Superior temporal gyrus (tissue), 1 donor: ENCODE measurements around the gene TAPBP.
A peak's percentile ranks its signal among the peaks of the same experiment; 100 is the strongest.
"Not testable (repeated sequence)": the region's sequence is repeated elsewhere in the genome, so short reads cannot be mapped to it uniquely, and the experiment has no call there.

Source experiments
- DNase-seq: peaks from one replicate; pipeline ENCODE4 v3.0.0-alpha.2; 2016; ENCODE audit errors: extremely low spot score

TAPBP gene

GRCh38 chr6:33297956-33298772 lies 15.7 kb downstream of the TAPBP start:
- DNase-seq = no peak

- no peak for DNase-seq
These were observed 16.4 kb downstream of the TAPBP start for GRCh38 chr6:33297406-33297955.

GRCh38 chr6:33296797-33297405 lies 17.0 kb downstream of the TAPBP start:
- DNase-seq = no peak

GRCh38 chr6:33295621-33296369 lies 18.1 kb downstream of the TAPBP start:
- DNase-seq = no peak

- DNase-seq = no peak
These were observed 19.6 kb downstream of the TAPBP start for GRCh38 chr6:33294086-33294823.

GRCh38 chr6:33292996-33293682 lies 20.7 kb downstream of the TAPBP start:
- DNase-seq = no peak

GRCh38 chr6:33290459-33290858 lies 23.4 kb downstream of the TAPBP start:
- DNase-seq = no peak

- DNase-seq = no peak
These were observed 24.0 kb downstream of the TAPBP start for GRCh38 chr6:33289784-33290315.

- DNase-seq = peak; percentile 100
These were observed 24.7 kb downstream of the TAPBP start, which contains the start of the genes PFDN6 and WDR46 for GRCh38 chr6:33288921-33289783. TSS of gene PFDN6 (plus strand) at chr6:33289601. CDS start at chr6:33289857, 256 bp downstream. TSS of gene WDR46 (minus strand) at chr6:33289239. CDS start at chr6:33289170, 69 bp downstream.

- DNase-seq = no peak
These were observed 25.5 kb downstream of the TAPBP start for GRCh38 chr6:33288141-33288920.

- no peak for DNase-seq
These were observed 26.6 kb downstream of the TAPBP start for GRCh38 chr6:33286946-33287914.

GRCh38 chr6:33285214-33285613 lies 28.7 kb downstream of the TAPBP start:
- not testable (repeated sequence) for DNase-seq

- no peak for DNase-seq
These were observed 33.3 kb downstream of the TAPBP start for GRCh38 chr6:33280539-33280938.

- DNase-seq = no peak
These were observed 33.8 kb downstream of the TAPBP start for GRCh38 chr6:33279971-33280511.

- DNase-seq = no peak
These were observed 34.6 kb downstream of the TAPBP start for GRCh38 chr6:33279257-33279695.

GRCh38 chr6:33278810-33279209 lies 35.1 kb downstream of the TAPBP start:
- no peak for DNase-seq

GRCh38 chr6:33278392-33278741 lies 35.5 kb downstream of the TAPBP start:
- DNase-seq = no peak
